ENCODE results near the gene ASAP2. TPM values are rescaled to one million over a fixed set of nuclear protein-coding genes. Genes with fewer than 3 reads are reported as not detected.

ASAP2 gene
- total RNA-seq, 1 donor from 2014 or later, result 22.9 TPM

- no peak for DNase-seq (ENCODE audit: low spot score)
These were observed 192.5 kb downstream of the ASAP2 start for GRCh38 chr2:9398881-9399780.

GRCh38 chr2:9400268-9401058 is 193.9 kb downstream of the ASAP2 start:
- no peak for DNase-seq (ENCODE audit: low spot score)

GRCh38 chr2:9401059-9401547 is 194.5 kb downstream of the ASAP2 start:
- no peak for DNase-seq (ENCODE audit: low spot score)

- no peak for DNase-seq (ENCODE audit: low spot score)
These were observed 195.2 kb downstream of the ASAP2 start for GRCh38 chr2:9401646-9402371.

GRCh38 chr2:9403924-9404323 is 197.3 kb downstream of the ASAP2 start:
- no peak for DNase-seq (ENCODE audit: low spot score)

GRCh38 chr2:9404451-9404850 is 197.8 kb downstream of the ASAP2 start:
- no peak for DNase-seq (ENCODE audit: low spot score)

GRCh38 chr2:9405636-9406035 is 199.0 kb downstream of the ASAP2 start:
- no peak for DNase-seq (ENCODE audit: low spot score)

- DNase-seq (ENCODE audit: low spot score), result no peak
These were observed 200.1 kb downstream of the ASAP2 start for GRCh38 chr2:9406529-9407362.

GRCh38 chr2:9407363-9407811 is 200.8 kb downstream of the ASAP2 start:
- DNase-seq (ENCODE audit: low spot score), result no peak

- DNase-seq (ENCODE audit: low spot score), result no peak
These were observed 202.1 kb downstream of the ASAP2 start for GRCh38 chr2:9408641-9409151.

GRCh38 chr2:9410108-9410507 is 203.5 kb downstream of the ASAP2 start:
- no peak for DNase-seq (ENCODE audit: low spot score)

- DNase-seq (ENCODE audit: low spot score), result no peak
These were observed 206.2 kb downstream of the ASAP2 start for GRCh38 chr2:9412781-9413180.

- DNase-seq (ENCODE audit: low spot score), result no peak
These were observed 209.0 kb downstream of the ASAP2 start for GRCh38 chr2:9415516-9416169.

- DNase-seq (ENCODE audit: low spot score), result no peak
These were observed 209.8 kb downstream of the ASAP2 start for GRCh38 chr2:9416267-9416961.

GRCh38 chr2:9416962-9417316 is 210.3 kb downstream of the ASAP2 start:
- DNase-seq (ENCODE audit: low spot score), result no peak

GRCh38 chr2:9417725-9418124 is 211.1 kb downstream of the ASAP2 start:
- DNase-seq (ENCODE audit: low spot score), result no peak

- no peak for DNase-seq (ENCODE audit: low spot score)
These were observed 212.1 kb downstream of the ASAP2 start for GRCh38 chr2:9418746-9419145.

GRCh38 chr2:9419541-9419940 is 212.9 kb downstream of the ASAP2 start:
- no peak for DNase-seq (ENCODE audit: low spot score)

- DNase-seq (ENCODE audit: low spot score), result no peak
These were observed 213.9 kb downstream of the ASAP2 start for GRCh38 chr2:9420495-9420894.
